ENCODE results near the gene TEF.
"Not testable (repeated sequence)": the region's sequence is repeated elsewhere in the genome, so short reads cannot be mapped to it uniquely, and the experiment has no call there.

Gene TEF

DNA sequence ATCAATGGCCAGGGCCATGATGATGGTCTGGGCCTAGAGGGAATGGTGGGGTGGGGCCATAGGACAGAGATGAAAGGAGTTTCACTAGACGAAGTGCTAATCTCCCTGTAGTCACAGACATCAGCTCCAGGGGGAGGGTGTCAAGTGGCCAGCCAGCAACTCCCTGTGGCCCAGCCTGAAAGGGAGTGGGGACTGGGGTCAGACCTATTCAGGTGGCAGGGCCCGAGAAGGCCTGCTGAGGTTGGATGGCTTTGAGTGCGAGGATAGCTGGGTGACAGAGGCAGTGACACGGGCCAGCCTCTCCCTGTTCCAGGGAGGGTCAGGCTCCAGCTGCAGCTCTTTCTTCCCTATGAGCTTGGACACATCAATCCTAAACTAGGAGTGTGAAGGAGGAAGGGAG, 53.8 kb downstream of the TEF start:
- TF ChIP-seq, protein P1, sequence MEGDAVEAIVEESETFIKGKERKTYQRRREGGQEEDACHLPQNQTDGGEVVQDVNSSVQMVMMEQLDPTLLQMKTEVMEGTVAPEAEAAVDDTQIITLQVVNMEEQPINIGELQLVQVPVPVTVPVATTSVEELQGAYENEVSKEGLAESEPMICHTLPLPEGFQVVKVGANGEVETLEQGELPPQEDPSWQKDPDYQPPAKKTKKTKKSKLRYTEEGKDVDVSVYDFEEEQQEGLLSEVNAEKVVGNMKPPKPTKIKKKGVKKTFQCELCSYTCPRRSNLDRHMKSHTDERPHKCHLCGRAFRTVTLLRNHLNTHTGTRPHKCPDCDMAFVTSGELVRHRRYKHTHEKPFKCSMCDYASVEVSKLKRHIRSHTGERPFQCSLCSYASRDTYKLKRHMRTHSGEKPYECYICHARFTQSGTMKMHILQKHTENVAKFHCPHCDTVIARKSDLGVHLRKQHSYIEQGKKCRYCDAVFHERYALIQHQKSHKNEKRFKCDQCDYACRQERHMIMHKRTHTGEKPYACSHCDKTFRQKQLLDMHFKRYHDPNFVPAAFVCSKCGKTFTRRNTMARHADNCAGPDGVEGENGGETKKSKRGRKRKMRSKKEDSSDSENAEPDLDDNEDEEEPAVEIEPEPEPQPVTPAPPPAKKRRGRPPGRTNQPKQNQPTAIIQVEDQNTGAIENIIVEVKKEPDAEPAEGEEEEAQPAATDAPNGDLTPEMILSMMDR (IDR thresholded peaks at IDR 0.05; ENCODE audit: insufficient read depth, missing control alignments): no peak
- DNase-seq (ENCODE audit: insufficient read length, low spot score): no peak
- no peak for FAIRE-seq

GRCh38 chr22:41436322-41437113, 54.8 kb downstream of the TEF start:
- FAIRE-seq (no peak), DNase-seq (ENCODE audit: insufficient read length, low spot score) (no peak)
- TF ChIP-seq, protein P1 (IDR thresholded peaks at IDR 0.05; ENCODE audit: insufficient read depth, missing control alignments): no peak

DNA sequence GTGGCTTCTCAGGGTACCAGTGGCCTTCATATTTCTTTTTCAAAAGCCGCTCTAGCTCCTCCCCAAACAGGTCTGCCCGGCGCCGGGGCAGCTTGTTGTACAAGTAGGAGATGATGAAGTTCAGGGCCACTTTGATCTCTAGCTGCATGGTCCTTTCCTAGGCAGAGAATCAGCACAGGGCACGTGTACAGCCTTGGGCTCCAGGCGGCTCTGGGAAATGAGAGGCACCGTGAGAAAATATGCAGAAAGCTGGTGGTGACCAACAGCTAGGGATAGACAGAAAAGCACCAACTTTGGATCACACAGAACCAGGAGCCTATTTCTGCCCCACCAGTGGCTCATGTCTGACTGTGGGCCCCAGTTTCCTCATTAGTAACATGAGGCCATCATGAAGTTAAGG, 55.5 kb downstream of the TEF start:
- DNase-seq (ENCODE audit: insufficient read length, low spot score) (no peak), FAIRE-seq (no peak)
- TF ChIP-seq, protein P1 (IDR thresholded peaks at IDR 0.05; ENCODE audit: insufficient read depth, missing control alignments): no peak

DNA sequence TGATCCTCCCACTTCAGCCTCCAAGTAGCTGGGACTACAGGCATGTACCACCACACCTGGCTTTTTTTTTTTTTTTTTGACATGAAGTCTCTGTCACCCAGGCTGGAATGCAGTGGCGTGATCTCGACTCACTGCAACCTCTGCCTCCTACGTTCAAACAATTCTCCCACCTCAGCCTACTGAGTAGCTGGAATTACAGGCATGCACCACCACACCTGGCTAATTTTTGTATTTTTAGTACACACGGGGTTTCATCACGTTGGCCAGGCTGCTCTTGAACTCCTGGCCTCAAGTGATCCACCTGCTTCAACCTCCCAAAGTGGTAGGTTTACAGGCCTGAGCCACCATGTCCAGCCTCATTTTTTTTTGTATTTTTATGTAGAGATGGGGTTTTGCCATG, 58.8 kb downstream of the TEF start:
- FAIRE-seq; DNase-seq (ENCODE audit: insufficient read length, low spot score): not testable (repeated sequence)

DNA sequence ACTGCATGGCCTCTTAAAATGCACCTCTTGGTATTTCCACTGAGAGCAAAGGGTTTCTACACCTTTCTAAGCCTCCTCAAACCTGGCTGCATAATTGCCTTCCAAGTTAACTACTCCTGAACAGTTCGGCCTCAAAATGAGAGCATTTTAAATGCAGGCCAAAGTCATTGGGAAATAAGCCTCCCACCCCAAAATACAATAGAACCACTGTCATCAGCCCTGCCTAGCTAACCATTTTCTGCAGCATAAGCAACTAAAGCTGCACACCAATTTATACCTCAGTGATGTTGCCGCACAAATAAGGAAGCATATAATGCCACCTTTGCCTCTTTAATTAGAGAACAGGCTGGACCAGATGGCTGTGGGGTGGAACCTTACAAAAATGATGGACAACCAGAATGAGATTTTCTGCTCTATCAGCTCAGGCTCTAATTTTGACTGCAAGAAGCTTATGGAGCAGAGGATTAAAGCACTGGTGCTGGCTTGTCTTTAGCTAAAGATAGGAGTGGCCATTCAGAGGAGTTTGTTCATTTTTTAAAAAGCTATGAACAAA, 60.6 kb downstream of the TEF start:
- DNase-seq (ENCODE audit: insufficient read length, low spot score): no peak
- no peak for FAIRE-seq
- TF ChIP-seq, protein P1 (IDR thresholded peaks at IDR 0.05; ENCODE audit: insufficient read depth, missing control alignments): no peak

DNA sequence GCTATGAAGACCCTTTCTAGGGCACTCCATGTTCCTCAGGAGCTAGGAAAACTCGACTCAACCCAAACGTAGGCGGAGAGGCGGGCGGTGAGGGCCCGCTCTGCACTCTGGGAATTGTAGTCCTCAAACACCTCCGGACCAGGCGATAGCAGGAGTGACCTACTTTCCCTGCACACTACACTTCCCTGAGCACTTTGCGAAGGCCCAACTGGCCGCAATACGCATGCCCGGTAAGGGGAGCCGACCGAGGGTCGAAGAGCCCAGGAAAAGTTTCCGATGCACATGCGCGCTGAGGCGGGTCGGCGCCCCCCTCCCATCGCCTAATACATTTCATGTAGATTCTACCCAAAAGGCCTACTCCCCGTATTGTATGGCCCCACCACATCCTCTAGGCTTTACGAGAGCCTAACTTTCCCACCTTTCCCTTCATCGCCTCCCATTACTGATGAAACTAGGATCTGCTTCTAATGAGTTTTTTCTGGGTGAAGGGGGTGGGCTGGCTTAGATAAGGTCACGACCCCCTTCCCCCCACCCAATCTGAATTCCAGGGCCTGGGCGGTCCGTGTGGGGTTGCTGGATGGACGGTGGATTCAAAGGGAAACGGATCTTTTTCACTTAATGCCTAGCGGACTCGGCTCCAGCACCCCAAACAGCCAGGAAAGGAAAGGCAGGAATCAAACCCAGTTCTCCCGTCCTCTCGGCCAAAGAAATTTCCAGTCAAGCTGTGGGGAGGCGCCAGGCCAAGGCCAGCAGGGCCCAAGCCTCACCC, 62.8 kb downstream of the TEF start:
- TF ChIP-seq, protein P1 (IDR thresholded peaks at IDR 0.05; ENCODE audit: insufficient read depth, missing control alignments): no peak
- no peak for DNase-seq (ENCODE audit: insufficient read length, low spot score)
- FAIRE-seq: no peak

DNA sequence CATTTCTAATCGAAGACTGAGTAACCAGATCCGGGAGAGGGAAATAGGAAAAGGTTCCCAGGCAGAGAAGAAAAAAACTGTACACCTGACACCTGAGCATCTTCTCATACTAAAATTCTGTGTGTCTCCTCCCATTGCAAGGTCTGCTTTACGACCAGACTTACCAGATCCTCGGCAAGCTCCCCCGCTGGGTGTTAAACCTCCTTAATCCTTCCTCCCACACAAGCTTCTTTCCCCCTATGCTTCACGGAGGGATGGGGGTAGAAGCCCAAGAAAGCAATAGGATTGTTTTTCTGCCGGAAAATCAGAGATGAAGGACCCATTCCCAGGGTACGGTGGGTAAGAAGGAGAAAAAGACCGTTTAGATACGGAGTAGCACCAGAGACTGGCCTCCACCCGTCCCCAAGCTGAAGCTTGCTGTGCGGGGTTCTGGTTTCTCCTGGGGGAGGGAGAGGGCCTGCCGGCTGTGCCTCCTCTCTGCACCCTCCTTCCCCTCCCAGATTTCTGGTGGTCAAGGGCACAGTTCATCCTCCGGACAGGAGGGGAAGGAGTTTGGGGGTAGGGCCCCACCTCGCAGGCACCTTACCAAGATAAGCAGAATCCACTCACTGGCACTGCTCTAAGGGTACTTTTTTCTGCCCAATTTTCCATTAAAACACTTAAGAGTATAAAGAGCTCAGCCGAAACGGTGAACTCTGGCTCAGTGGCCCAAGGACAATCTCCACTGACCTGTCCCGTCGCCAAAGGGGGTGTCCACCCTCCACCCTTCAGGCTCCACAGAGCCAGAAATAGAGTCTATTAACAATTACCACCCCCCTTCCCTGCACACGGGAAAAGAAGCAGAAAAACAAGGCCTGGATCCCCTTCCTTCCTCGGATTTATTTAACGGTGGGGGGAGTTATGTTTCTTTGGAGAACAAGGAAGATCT, 63.7 kb downstream of the TEF start:
- FAIRE-seq: no peak
- TF ChIP-seq, protein P1 (IDR thresholded peaks at IDR 0.05; ENCODE audit: insufficient read depth, missing control alignments): no peak
- no peak for DNase-seq (ENCODE audit: insufficient read length, low spot score)
